Hematopoietic multipotent progenitor cell treated with erythropoietin and hydrocortisone succinate and interleukin-3 and kit ligand, for 17 days (in vitro differentiated cells): ENCODE data around the gene DLL4.
"Not testable (repeated sequence)": the region's sequence is repeated elsewhere in the genome, so short reads cannot be mapped to it uniquely, and the experiment has no call there.

Source experiments
- DNase-seq: peaks from one replicate; pipeline ENCODE4 v3.0.0-alpha.2; 2015; ENCODE audit warnings: low spot score

DLL4 gene

GRCh38 chr15:40958723-40959122, 29.6 kb downstream of the DLL4 start:
- DNase-seq: no peak

DNA sequence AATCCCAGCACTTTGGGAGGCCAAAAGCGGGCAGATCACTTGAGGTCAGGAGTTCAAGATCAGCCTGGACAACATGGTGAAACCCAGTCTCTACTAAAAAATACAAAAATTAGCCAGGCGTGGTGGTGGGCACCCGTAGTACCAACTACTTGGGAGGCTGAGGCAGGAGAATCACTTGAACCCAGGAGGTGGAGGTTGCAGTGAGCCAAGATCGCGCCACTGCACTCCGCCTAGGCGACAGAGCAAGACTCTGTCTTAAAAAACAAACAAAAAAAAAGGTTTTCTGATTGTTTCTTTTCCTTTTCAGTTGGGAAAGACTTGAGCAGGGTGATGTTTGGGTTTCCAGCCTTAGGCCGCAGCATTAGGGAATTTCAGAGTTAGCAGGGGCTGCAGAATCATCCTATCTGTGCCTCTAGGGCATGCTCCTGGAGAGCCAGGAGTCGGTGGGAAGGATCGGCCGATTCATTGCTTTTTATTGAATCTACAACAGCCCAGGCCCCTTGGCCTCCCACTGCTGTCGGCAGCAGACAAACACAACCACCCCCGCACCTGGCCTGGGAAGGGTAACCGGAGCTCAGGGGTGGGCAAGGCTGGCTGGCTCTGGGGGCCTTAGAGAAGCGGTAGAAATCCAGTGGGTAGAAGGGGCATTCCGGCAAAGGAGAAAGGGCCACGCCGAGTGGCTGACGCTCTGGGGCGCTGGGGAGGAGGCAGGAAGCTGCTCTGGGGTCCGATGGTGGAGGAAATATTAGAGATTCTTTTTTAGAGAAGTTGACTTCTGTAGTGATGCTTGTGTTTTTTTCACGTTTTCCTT, 30.4 kb downstream of the DLL4 start:
- DNase-seq: no peak

GRCh38 chr15:40960151-40960885, 31.2 kb downstream of the DLL4 start:
- no peak for DNase-seq

GRCh38 chr15:40960925-40961324, 31.8 kb downstream of the DLL4 start:
- DNase-seq: no peak

- not testable (repeated sequence) for DNase-seq
Measured at GRCh38 chr15:40961740-40962139, 32.6 kb downstream of the DLL4 start.

DNA sequence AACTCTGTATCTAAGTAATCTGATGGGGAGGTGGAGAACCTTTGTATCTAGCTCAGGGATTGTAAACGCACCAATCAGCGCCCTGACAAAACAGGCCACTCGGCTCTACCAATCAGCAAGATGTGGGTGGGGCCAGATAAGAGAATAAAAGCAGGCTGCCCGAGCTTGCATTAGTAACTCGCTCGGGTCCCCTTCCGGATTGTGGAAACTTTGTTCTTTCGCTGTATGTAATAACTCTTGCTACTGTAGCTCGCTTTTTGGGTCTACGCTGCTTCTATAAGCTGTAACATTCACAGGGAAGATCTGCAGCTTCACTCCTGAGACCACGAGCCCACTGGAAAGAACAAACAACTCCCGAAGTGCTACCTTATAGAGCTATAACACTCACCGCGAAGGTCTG, 33.2 kb downstream of the DLL4 start:
- not testable (repeated sequence) for DNase-seq

DNA sequence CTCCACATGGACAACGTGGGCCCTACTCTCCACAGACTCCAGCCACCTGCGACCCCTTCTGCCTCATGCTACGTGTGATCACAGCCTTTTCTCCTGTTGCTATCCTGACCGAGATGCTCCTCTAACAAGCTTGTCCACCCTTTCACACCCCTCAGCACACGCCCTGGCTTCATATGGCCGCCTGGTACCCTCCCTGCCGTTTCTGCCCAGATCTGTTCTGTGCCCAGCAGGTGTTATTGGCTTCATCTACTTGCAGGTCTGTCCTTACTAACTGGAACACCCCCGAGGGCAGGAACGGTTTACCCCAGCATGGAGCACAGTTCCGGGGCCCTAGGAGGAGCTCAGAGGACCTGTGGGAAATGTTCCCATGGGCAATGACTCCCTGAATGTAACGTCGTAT, 34.1 kb downstream of the DLL4 start:
- DNase-seq: no peak

DNA sequence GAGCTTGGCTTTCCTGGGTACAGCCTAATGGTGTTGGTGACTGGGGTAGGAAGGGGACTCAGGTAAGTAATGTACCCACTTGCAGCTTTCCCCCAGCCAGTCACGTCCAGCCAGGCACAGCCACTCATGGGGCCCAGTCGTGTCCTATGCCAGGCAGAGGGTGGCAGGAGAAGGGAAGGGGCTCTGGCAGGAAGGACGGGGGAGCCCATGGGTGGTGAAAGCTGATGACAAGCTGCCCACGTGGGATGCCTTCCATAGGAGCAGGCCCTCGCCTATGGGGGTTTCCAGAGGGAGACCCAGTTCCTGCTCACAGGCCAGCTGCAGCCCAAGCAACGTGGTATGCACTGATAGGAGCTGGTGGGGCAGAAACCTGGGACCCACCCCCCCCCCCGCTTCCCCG, 34.9 kb downstream of the DLL4 start:
- no peak for DNase-seq

- DNase-seq: no peak
Measured at GRCh38 chr15:40964634-40965033, 35.5 kb downstream of the DLL4 start.

GRCh38 chr15:40968290-40969085, 39.3 kb downstream of the DLL4 start:
- no peak for DNase-seq

- no peak for DNase-seq
Measured at GRCh38 chr15:40969363-40969762, 40.2 kb downstream of the DLL4 start.

- DNase-seq: no peak
Measured at GRCh38 chr15:40974879-40975278, 45.7 kb downstream of the DLL4 start.

DNA sequence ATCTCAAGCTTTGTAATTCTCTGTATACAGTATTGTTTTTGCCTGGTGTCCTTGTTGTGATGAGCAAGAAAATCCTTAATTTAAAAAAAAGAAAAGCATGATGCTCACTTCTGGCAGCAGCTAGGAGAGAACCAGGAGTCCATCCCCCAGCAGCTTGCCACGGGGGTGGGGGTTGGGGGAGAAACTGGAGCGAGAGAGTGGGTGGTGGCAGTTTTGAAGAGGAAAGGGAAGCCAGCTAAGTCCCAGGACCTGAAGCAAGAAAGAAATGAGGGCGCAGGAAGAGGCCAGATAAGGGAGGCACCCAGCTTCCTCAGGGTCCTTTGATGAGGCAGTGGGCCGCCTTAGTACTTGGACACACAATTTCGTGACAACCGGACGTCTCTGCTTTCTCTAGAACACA, 47.7 kb downstream of the DLL4 start:
- no peak for DNase-seq

DNA sequence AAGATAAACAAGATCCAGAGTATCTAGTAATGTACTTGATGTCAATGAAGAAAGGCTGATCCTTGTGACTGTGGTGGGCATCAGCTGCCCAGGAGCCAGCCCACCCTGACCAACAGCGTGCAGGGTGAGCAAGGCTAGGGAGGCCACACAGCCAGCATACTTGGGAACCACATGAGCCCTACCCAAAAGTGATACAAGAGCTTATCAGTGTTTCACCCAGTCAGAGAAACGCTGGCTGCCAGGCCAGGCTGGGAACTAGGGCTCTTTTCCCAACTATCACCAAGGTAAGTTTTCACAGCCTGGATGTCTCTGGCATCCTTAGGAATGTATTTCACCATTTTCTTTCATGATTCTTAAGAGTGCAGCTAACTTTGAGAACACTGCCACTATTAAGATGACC, 49.0 kb downstream of the DLL4 start:
- no peak for DNase-seq

DNA sequence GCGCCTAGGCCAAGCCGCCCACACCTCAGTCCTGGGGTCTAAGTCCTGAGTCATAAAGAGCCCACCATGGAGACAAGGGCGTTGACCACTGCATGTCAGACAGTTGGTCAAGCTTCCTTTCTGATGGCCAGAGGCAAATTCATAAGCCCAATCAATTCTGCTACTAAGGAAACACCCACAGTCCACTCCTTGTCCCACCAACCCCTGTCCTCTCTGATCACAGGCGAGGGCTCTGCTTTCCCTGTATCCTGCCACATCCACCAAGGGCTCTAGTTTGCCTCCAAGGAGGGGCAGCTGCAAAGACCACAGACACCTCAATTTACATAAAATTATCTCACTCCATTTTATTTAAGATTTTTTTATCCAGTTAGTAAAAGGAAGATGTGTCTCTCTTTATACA, 49.4 kb downstream of the DLL4 start:
- no peak for DNase-seq

- no peak for DNase-seq
Measured at GRCh38 chr15:40981186-40981585, 52.0 kb downstream of the DLL4 start.

DNA sequence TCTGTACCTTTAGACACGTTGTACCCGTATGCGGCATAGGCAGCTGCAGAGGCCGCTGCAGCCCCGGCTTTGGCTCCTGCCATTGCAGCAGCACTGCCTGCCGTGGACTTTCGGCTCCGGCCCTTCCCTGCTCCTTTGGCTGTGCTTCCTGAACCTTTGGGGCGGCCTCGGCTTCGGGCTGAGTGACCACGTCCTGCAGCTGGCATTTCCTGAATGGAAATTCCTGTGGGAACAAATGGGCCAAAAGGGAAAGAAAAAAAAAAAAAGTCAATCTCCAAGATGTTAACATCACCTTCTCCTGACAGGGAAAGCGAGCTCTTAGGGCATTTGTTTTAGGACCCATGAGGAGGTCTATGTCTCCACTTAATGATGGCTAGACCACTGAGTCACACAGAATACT, 53.7 kb downstream of the DLL4 start:
- DNase-seq: no peak

DNA sequence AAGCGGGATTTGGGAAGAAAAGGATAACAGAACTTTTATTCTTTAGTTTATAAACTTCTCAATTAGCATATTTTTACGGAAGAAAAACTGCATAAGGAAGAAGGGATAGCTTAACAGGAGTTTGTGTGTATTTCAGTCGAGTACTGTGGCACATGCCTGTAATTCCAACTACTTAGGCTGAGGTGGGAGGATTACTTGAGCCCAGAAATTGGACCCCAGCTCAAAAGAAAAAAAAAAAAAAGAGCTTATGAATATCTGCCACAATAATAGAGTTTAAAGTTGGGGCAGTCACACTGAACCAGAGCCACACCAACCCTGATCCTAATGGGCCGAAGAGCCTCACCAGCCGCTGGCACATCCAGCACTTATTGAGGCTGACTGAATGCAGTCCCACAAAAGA, 55.3 kb downstream of the DLL4 start:
- no peak for DNase-seq

DNA sequence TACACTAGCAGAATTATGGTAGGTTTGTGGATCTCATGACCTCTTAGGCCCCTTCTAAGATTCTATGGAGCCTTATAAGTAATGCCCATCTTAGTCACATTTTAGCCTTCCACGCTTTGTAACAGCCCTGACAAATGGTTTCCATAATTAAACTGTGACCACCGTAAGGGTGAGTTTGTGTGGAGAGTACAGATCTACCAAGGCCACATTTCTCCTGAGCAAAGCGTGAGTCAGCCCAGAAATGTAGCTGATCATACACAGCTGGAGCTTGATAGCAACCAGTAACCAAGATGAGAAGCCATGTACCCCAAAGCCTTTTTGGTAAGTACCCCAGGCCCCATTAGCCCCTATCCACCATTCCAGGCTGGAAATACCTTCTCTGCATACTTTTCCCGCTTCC, 55.8 kb downstream of the DLL4 start:
- DNase-seq: no peak

DNA sequence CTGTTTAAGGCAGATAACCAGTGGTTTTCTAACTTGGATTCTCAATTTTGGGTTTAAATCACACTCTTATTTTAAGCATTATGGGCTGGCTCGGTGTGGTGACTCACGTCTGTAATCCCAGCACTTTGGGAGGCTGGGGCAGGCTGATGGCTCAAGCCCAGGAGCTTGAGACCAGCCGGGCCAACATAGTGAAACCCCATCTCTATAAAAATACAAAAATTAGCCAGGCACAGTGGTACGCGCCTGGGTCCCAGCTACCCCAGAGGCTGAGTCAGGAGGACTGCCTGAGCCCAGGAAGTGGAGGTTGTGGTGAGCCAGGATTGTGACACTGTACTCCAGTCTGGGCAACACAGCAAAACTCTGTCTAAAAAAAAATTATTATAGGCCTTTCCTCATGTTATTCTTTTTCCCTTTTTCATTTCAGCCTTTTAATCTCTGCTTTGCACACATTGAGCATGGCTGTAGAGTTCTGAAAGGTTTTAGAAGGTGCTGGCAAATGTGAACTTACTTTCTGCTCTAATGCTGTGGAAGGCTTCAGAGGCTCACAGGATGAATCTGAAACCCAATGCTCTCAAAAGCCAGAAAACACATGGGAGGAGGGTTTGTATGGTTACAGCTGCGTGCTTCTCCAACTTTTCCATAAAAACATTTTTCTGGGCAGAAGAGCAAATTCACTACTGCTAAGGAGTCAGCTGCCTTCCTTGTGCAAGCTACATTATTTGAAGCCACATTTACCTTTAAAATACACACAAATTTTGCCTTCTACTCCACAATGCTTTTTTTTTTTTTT, 56.6 kb downstream of the DLL4 start:
- DNase-seq: no peak

DNA sequence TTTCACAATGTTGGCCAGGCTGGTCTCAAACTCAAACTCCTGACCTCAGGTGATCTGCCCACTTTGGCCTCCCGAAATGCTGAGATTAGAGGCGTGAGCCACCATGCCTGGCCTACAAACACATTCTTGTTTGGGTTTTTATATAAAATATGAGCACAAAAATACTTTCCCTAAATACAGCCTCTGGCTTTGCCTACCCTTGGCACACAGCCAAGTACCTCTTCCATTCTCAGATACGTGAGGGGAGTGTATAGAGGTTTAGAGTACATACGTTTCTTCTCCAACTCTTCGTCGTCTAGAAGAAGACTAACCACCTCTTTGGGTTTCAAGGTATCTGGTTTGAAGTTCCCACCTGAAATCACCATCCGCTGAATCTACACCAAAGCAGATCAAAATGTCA, 57.7 kb downstream of the DLL4 start:
- DNase-seq: no peak

DNA sequence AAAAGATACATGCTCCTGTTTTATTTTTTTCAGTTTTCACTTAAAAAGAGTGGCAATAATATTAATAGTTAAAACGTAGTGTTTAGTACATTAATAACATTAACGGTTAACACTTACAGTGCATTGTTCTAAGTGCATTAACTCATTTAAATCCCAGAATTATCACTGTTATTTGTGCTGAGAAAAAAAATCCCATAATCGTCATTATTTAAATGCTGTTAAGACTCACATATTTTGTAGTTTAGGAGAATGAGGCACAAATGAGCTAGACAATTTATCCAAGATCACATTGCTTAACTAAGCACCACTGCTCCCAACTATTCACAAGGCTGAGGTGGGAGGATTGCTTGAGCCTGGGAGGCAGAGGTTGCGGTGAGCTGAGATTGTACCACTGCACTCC, 59.0 kb downstream of the DLL4 start:
- DNase-seq: no peak
